ENCODE data around the gene ZDBF2.
"Not testable (repeated sequence)": the region's sequence is repeated elsewhere in the genome, so short reads cannot be mapped to it uniquely, and the experiment has no call there.

ZDBF2 gene

DNA sequence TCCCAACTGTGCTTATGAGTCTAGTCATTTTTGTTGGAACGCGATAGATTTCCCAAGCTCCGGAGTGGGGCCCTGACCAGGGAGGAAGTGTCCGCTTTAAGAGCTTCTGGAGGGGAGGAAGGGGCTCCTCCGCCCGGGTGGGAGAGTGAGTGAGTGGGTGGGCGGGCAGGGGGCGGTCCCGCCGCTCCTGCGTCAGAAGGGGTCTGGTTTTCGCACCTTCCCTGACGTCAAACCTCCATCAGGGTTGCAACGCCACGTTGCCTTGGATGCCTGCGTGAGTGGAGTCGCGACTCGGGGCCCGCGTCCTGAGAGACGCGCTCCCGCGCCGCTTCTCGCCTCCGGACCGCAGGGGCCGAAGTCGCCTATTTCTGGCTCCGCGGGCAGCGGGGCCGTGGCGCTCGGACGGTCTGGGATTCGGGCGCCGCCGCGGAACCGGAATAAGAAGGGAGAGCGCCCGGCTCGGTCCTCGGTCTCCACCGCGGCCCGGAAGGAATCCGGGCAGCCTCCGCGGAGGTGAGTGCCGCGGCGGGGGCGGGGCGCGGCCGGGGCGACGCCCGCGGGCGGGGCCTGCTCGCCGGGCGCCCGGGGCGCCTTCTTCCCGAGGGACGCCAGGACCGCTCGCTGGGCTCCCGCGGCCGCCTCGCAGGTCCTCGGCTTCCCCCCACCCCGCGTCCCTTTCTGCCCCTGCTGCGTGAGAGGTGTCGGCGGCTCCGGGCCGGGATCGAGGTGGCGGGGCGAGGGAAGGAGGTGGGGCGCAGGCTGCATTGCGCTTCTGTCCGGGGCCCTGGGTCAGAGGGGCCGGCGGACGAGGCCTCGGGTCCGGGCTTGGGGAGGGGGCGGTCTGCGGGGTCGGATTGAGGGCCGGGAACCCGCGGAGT, at the start of gene ZDBF2:
Gene ZDBF2 (plus strand): TSS at position 230 of the 878 bp plus-strand sequence. CDS start 7,187 bp downstream, outside the sequence.
- DNase-seq (ENCODE audit: low spot score): peak; percentile 5

DNA sequence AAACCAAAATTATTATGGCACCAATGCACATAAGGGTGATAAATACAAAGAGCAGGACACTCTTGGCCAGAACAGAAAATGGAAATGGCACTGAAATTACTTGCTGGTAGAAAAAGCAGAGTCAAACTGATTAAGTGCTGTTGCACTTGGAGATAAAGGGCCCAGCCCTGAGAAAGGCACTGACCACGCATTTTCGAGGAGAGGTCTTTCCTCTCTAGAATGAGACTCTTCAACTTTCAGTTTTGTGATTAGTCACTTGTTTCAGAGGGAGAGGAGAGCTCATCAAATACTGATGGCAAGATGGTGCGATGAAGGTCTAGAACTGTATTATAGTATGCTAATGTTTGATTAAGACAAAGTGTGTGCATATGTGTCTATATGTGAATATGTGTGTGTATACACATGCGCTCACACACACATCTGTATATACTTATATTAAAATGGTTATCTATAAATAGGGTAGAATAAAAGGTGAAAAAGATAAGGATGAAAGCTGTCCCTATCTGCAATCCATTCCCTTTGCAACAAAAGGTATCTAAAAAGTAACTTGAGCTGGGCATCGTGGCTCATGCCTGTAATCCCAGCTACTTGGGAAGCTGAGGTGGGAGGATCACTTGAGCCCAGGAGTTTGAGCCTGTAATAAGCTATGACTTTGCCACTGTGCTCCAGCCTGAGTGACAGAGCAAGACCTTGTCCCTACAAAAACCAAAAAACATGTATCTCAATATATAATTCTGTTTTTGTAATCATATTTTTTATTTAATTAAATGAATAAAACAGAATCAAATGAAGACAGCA, 48.8 kb upstream of the ZDBF2 start:
- no peak for DNase-seq (ENCODE audit: low spot score)

DNA sequence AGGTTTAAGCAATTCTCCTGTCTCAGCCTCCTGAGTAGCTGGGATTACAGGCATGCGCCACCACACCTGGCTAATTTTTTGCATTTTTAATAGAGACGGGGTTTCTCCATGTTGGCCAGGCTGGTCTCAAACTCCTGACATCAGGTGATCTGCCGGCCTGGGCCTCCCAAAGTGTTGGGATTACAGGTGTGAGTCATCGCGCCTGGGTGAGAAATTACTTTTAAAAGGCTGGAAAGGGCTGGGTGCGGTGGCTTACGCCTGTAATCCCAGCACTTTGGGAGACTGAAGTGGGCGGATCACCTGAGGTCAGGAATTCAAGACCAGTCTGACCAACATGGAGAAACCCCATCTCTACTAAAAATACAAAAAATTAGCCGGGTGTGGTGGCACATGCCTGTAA, 45.8 kb upstream of the ZDBF2 start:
- not testable (repeated sequence) for DNase-seq (ENCODE audit: low spot score)

DNA sequence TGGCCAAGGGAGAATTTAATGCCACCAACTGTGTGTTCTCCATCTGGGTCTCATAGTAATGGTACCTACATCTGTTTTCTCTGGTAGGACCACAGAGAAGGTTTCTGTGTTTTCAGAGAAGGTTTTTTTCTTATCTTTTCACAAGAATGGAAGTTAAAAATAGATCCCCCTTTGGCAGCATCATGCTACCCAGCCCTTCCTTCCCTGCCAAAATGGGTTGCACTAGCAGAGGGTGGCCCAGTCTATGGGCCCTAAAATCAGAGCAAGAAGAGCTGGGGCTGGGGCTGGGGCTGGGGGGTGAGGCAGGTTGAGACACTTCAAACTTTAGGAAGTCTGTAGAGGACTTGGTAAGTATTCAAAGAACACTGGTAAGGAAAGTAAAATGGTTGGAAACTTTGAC, 44.8 kb upstream of the ZDBF2 start:
- no peak for DNase-seq (ENCODE audit: low spot score)

DNA sequence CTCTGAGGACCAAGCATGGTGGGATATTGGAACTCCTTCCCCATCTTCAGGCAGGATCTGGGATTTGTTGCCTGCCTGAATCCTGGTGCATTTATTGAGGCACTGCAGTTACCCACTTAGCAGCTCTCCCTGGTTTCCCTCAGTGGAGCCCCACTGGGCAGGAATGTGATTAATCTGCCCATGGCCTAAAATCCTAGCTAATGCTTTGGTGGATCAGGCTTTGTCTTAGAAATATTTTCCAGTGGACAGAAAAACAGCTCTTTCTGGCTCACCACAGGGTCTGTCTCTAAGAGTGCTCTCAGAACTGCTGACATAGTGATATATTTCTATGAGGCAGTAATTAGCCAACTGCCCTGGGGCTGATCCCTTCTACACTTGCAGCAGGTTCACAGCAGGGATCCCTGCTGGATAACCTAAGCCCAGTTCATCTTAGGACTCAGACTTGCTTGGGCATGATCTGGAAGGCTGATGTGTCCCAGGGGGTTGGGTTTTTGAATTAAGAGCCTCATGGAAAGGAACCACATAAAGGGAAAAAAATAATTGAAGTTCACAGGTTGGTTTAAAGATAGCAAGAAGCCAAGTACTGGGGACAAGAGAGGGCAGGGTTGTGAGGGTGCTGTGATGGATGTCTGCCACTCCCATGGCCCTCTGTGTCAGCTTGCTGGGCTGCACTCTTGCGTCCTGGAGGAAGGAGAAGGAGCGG, 44.3 kb upstream of the ZDBF2 start:
- DNase-seq (ENCODE audit: low spot score): no peak

DNA sequence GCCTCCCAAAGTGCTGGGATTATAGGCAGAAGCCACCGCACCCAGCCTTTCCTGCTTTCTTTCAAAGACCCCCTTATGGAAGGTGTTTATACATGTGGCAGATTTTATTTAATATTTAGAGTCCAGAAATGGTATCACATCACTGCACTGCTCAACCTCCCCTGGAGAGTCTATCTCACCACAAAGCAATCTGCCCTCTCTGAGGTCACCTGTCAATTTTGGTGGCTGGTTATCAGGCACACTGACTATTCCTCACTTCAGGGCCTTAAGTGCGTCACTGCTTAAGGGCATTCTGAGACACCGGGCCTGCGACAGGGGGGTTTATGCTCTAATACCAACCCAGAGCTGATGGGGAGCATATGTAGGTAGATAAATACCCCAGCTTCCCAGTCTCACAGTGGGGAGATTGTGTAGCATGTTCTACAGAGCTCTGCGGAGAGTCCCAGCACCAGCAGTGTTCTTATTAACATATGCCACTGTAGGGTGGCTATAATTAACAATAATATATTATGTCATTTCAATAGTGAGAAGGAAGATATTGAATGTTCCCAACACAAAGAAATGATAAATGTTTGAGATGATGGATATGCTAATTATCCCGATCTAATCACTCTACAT, 42.7 kb upstream of the ZDBF2 start:
- no peak for DNase-seq (ENCODE audit: low spot score)

DNA sequence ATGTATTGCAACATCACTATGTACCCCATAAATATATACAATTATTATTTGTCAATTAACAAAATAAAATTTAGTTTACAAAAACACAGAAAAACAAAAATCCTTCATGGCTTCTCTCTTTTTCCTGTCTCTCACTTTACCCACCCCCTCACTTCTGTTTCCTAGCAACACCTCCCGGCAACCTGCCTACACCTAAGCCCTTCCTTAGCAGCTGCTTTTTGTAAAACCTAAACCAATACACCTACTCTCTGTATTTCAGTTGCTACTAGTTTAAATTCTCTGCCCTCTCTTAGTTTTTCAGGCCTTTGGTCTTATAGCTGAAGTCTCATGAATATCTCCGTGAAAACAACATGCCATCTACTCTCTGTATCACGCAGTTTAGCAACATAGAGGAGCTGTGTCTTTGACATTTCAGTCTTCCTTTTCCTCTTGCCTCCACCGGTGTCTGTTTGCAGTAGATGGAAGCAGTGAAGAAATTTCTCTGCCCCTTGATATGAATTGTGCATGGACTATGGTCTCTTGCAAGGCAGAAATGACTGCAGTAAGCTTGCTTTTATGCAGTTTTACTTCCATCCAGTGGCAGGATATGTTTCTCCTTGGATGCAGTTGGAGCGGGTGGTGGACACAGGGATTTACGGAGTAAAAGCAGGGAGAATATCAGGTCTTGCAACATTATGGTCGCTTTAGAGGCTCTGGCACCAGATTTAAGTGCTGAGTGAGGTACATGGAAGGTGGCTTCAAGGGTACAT, 42.0 kb upstream of the ZDBF2 start:
- no peak for DNase-seq (ENCODE audit: low spot score)

DNA sequence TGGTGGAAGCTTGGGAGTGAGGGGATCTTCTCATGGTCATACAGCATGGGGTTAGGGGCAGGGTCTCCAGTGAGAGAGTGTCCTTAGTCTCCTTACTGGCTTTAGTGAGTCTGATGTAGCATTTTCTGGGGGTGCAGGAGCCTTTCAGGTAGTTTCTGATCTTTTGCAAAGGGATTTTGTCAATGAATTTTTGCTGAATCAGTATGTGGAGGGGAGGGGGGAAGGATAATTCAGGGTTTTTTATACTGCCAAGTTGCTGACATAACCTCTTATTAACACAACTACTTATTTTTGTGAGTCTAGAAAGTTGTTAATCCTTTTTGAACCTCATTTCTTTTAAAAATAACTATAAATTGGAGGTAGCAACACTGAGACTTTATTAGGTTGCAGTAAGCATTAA, 35.3 kb upstream of the ZDBF2 start:
- no peak for DNase-seq (ENCODE audit: low spot score)

DNA sequence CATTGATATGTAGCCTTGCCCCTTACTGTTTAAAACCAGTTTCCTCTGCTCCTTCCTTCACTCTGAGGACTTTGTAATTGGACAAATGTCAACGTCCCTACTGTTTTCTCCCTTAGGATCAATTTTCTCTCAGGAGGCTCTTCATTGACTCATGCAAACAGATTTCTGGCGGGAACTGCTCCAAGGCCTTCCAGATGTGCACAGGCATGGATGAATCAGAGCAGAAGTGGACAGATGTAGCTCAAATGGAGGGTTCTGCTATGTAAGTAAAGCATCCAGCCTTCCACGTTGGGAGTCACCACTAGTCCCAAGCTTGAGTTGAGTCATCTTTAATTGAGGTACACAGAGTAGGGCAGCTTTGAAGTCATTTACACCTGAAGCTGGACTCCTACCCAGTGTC, 34.1 kb upstream of the ZDBF2 start:
- DNase-seq (ENCODE audit: low spot score): no peak

DNA sequence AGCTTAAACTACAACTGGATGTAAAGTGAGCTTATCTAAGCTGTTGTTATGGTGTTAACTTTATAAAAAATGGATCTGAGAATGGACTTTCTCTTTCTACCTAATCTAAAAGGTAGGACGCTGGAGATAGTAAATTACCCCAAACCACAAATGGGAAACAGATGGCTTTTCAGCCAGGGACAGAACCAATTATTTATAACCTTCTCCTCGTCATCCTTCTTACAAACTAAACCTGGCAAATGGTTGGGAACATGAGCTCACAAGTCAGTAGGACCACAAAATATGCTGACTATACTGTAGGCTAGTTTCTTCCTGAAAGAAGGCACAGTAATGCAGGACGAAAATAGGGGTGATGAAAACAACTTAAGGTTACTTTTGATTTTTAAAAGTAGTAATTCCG, 32.7 kb upstream of the ZDBF2 start:
- no peak for DNase-seq (ENCODE audit: low spot score)

DNA sequence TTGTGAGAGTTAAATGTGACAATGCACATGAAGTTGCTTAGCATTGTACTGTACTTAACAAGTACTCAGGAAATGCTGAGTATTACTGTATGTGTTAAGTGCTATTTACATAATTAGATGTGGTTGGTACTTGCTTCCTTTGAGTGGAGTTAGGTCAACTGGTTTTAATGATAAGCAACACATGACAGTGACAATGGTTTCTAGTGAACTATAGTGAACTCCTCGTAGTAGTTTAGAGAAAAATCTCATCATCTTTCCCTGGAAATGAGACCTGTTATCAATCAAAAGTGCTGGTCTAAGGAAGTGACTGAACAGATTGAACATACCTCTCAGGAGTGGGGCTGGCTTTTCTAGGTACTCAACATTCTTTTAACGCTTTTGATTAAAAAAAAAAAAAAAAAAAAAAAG, 29.2 kb upstream of the ZDBF2 start:
- no peak for DNase-seq (ENCODE audit: low spot score)

DNA sequence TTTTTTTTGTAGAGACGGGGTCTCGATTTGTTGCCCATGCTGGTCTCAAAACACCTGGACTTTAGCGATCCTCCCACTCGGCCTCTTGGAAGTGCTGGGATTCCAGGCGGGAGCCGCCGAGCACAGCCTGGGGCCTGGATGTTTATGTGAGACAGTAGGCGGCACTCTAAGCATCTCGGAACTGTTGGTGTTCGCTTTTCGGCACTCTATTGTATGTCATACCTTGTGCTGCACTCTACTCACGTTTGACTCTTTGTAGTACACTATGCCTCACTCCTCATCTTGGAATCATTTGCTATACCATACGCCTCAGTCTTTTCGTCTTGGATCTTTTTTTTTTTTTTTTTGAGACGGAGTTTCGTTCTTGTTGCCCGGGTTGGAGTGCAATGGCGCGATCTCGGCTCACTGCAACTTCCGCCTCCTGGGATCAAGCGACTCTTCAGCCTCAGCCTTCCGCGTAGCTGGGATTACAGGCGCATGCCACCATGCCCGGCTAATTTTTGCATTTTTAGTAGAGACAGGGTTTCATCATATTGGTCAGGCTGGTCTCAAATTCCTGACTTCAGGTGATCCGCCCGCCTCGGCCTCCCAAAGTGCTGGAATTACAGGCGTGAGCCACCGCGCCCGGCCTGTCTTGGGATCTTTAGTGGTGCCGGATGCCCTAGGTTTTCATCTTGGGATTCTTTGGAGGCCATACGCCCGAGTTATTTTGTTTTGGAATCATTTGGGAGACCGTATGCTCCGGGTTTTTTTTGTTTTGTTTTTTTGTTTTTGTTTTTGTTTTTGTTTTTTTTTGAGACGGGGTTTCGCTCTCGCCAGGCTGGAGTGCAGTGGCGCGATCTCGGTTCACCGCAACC, 24.2 kb upstream of the ZDBF2 start:
- DNase-seq (ENCODE audit: low spot score): no peak

DNA sequence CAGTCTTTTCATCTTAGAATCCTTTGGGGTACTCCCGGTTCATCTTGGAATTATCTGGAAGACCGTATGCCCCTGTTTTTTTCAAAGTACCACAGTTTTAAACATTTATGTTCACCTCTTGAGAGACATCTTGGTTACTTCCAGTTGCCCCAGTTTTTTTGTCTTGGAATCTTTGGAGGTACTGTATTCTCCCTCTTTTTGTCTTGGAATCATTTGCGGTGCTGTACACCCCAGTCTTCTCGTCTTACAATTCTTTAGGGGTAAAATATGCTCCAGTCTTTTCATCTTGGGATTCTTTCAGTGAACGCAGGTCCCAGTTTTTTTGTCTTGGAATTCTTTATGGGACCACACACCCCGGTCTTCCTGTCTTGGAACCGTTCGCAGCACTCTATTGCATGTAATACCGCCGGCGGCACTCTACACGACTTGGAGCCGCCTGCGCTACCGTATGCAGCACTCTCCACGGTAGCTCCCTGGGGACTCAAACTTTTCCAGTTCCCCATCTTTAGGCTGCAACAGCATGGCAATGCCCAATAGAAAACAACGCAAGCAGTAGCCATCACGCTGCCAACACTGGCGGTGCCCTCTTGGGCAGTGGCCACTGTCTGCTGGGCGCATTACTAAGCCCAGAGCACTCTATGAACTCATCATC, 21.2 kb upstream of the ZDBF2 start:
- no peak for DNase-seq (ENCODE audit: low spot score)

DNA sequence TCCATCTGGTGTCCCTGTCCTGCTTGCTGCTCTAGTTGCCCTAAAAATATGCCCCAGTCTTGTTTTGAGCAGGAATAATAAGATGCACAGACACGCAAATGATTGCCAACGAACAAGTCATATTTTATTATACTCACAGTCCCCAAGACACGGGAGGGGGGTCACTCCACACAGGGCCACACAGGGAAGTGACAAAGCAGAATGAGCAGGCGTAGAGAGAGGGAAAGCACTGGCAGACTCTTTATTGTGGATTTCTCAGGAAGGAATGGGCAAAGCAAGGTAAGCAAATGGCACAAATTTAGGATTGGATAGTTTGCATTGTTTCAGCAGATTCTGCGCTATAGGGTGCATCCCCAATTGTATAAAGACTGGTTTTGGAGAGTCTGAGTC, 20.7 kb upstream of the ZDBF2 start:
- no peak for DNase-seq (ENCODE audit: low spot score)

DNA sequence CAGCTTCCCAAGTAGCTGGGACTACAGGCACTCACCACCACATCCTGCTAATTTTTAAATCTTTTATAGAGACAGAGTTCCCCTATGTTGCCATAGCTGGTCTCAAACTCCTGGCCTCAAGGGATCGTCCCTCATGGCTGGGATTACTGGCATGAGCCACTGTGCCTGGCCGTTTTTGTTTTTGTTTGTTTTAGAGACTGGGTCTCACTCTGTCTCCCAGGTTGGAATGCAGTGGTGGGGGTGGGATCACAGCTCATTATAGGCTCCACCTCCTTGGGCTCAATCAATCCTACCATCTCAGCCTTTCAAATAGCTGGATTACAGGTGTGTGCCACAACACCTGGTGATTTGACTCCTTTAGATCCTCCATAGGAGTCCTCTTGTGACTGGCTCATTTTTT, 19.5 kb upstream of the ZDBF2 start:
- no peak for DNase-seq (ENCODE audit: low spot score)

DNA sequence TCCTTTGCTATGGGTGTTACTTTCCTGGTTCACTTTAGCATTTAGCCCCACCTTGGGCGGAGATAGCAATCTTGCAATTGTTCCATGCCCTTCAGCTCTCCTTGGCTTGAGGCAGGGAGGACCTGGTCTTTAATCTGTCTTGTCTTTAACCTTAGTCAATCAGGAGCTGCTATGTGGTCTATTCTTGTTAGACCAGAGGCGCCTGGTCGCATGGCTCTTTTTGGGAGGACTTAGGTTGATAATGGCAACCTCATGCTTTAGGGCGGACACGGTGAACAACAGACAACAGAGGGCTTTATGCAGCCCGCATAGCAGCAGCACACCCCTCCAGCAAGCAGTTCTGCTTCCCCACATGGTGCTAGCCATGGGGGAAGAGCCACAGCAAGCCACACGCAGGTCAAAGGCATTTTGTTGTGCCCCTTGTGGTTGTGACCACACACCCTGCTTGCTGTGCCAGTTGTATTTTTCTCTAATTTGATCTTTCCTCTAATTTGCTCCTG, 17.7 kb upstream of the ZDBF2 start:
- no peak for DNase-seq (ENCODE audit: low spot score)

DNA sequence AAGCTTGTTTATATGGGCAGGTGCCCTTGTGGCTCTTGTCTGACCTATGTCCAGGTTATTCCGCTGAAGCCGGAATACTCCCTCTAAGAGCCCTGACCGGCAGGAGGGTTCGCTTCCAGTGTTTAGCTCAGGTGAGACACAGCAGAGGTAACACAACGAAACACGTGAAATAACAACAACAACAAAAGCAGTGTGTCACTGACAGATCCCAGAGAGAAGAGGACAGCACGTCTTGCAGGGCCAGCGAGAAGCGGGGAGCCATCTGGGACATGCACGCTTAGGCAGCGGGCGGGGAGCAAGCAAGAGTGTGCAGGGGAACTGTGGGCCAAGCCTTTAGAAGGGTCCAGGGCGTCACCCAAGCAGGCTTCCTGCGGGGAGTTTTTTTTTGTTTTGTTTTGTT, 17.1 kb upstream of the ZDBF2 start:
- no peak for DNase-seq (ENCODE audit: low spot score)

DNA sequence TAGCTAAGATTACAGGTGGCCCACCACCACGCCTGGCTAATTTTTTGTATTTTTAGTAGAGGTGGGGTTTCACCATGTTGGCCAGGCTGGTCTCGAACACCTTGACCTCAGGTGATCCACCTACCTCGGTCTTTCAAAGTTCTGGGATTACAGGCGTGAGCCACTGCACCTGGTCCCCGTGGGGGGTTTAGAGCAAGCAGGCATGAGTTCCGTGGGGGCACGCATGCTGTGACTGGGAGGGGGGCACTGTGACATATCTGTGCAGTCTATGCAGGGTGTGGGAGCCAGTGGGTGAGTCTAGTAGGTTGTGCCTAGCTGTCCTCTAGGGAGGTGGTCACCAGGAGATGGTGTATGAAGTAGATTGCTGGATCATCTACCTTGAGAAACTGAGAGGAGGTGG, 16.6 kb upstream of the ZDBF2 start:
- DNase-seq (ENCODE audit: low spot score): no peak

DNA sequence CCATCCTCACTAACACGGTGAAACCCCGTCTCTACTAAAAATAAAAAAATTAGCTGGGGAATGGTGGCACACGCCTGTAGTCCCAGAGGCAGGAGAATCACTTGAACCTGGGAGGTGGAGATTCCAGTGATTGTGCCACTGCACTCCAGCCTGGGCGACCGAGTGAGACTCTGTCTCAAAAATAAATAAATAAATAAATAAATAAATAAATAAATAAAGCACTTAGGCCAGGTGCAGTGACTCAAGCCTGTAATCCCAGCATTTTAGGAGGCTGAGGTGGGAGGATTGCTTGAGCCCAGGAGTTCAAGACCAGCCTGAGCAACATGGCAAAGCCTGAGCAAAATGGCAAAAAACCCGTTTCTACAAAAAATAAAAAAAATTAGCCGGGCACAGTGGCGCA, 15.8 kb upstream of the ZDBF2 start:
- not testable (repeated sequence) for DNase-seq (ENCODE audit: low spot score)

Measured in globus pallidus (tissue), 1 donor.